ENCODE data around the gene GLI2.

The GLI2 gene

DNA sequence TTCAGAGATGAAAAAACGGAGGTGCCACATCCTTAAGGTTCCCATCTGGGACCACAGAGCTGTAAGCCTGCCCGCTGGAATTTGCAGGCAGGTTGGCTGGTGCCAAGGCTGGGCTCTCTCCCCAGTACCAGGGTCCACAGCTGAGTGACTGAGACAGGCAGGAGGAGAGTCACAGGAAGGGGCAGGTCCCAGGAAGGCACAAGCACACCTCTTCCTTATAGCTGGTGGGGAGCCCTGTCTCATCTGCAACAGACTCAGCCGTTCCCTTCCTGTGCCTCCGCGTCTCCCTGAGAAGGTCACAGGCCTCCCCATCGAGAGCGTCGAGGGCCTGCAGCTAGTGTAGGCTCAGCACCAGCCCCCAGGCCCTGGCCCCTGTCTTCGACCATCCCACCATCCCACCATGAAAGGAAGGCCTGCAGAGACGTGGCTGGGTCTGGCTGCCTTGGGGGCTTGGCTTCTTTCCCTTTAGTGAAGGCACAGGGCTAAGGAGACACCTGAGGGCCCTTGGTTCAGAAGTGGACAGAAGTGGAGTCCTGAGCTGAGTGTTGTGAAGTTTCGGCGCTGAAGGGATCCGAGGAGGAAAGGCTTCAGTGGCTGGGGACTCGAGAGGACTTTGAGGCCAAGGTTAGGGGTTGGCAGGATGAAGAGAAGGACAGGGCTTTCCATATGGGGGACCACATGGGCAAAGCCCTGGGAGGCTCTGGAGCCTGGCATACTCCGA, 26.8 kb downstream of the GLI2 start:
- TF ChIP-seq, protein P1, sequence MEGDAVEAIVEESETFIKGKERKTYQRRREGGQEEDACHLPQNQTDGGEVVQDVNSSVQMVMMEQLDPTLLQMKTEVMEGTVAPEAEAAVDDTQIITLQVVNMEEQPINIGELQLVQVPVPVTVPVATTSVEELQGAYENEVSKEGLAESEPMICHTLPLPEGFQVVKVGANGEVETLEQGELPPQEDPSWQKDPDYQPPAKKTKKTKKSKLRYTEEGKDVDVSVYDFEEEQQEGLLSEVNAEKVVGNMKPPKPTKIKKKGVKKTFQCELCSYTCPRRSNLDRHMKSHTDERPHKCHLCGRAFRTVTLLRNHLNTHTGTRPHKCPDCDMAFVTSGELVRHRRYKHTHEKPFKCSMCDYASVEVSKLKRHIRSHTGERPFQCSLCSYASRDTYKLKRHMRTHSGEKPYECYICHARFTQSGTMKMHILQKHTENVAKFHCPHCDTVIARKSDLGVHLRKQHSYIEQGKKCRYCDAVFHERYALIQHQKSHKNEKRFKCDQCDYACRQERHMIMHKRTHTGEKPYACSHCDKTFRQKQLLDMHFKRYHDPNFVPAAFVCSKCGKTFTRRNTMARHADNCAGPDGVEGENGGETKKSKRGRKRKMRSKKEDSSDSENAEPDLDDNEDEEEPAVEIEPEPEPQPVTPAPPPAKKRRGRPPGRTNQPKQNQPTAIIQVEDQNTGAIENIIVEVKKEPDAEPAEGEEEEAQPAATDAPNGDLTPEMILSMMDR (conservative IDR thresholded peaks at IDR 0.05; ENCODE audit: low read depth, low read length) = no peak
- no peak overlapping the region for H3K4me3 ChIP-seq (ENCODE audit: low read length)
- DNase-seq (ENCODE audit: low read depth) = no peak

DNA sequence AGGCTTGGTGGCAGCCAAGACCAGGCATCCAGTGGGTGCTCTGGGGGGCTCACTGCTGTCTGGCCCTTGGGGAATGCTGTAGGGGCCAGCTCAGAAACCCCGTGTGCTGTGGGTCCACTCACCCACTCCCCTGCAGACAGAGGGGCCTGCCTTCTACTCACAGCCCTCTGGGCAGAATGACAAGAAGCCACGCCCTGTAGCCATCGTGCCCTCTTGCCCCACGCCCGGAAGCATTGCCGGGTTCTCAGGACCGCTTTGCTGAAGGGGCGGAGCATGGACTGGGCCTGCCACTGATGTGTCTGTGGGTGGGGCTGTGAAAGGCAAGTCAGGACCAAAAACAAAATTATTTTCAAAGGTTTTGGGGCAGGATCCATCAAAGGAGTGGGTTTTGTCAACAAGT, 27.8 kb downstream of the GLI2 start:
- TF ChIP-seq, protein P1 (conservative IDR thresholded peaks at IDR 0.05; ENCODE audit: low read depth, low read length) = no peak
- DNase-seq (ENCODE audit: low read depth) = no peak
- H3K4me3 ChIP-seq (ENCODE audit: low read length) = no peak overlapping the region

DNA sequence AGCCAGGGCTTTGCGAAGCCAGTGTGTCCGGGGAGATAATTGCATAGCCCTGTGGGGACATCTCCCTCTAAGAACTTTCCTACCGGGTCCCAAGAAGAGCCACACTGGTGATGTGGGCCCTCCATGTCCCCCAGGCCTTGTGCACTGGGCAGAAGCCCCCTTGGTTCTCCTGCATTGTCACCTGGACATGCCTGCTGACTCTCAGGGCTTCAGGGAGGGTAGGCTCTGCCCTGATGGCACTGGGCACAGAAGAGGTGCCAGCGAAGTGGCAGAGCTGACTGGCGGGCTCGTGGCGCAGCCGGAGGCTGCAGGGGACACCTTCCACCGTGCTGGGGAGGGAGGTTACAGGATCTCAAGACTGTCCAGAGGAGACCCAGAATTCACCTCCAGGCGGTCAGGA, 28.3 kb downstream of the GLI2 start:
- DNase-seq (ENCODE audit: low read depth) = no peak
- TF ChIP-seq, protein P1 (conservative IDR thresholded peaks at IDR 0.05; ENCODE audit: low read depth, low read length) = no peak
- no peak overlapping the region for H3K4me3 ChIP-seq (ENCODE audit: low read length)

DNA sequence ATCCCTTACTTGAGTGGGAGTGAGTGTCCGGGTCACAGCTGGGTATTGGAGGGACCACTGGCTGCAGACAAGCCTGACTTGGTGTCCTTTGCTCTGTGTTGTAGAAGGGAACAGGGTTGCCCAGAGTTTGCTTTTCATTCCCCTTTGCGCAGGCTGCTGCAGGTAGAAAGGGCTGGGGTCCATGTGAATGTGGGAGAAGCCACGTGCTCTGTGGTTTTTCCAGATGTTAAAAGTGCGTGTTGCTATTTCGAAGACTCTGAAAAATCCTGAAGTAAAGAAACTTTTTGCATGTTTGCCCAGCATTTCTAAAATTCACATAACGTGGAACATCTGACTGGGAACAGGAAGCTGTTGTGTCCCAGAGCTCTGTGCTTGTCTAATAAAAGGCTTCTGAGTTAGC, 28.8 kb downstream of the GLI2 start:
- no peak for DNase-seq (ENCODE audit: low read depth)
- H3K4me3 ChIP-seq (ENCODE audit: low read length) = no peak overlapping the region
- TF ChIP-seq, protein P1 (conservative IDR thresholded peaks at IDR 0.05; ENCODE audit: low read depth, low read length) = no peak

DNA sequence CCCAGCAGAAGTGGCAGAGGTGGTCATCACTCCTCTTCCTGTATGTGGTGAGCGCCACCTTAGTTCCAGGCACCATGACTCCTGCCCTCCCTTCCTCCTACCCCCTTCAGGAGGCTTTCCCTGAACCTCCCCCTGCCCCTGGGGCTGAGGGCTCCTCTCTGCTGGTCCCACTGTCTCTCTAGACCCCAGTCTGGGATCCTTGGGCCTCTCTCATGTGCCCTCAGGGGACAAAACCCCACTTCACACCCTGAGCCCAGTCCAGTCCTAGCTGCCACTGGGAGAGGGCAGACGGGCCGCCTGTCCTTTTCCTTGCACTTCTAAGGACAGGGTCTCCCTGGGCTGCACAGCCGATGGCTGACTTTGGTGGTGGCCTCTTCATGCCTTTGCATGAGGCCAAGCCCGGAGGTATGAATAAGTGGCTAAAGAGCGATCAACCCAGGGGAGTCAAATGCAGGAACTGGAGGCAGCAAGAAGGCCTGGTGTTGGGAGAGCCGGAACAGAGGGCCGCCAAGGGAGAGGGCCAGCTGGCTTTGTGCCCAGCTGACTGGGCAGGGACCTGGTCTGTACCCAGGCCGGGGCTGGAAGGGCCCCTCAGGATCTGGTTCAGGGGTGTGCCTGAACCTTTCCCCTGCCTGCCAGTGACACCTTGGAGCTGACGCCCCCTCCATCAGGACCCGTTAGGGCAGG, 29.5 kb downstream of the GLI2 start:
- no peak for DNase-seq (ENCODE audit: low read depth)
- no peak overlapping the region for H3K4me3 ChIP-seq (ENCODE audit: low read length)
- TF ChIP-seq, protein P1 (conservative IDR thresholded peaks at IDR 0.05; ENCODE audit: low read depth, low read length) = no peak

DNA sequence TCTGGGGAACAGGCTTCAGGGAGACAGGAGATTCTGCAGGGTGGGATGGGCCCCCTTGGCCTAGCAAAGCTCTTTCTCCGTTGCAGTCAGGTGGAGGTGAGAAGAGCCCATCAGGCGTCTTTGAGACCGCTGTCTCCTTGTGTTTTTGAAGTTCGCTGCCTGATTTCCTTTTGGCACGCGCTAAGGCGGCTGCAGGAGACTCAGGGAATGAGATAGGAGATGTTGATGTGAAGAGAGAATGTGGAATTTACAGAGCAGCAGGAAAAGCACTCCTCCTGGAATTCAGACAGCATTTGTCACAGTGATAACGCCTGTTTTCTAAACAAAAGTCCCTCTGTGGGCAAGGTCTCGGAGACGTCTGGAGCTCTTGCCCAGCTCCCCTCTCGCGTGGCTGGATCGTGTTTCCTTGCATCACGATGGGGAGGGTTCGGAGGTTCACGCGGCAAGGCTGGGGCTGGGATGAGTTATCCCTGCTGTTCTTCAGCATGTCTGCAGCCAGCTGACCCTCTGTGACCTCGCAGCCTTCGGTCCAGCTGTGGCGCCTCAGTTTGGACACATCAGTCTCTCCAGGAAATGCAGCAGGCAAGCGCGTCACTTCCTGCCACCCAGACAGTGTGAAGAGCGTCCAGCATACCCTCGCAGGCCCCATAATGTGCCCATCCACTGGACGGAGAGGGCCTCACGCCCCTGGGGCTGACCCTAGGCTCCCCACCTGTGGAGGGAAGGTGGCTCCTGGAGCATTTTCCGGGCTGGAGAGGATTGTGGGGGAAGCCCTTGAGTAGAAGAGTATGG, 30.2 kb downstream of the GLI2 start:
- TF ChIP-seq, protein P1 (conservative IDR thresholded peaks at IDR 0.05; ENCODE audit: low read depth, low read length) = no peak
- no peak overlapping the region for H3K4me3 ChIP-seq (ENCODE audit: low read length)
- no peak for DNase-seq (ENCODE audit: low read depth)

All from retinal pigment epithelial cell (primary cell).